Gastrocnemius medialis (tissue), 4 donors: ENCODE results near the gene ANKMY1. TPM values are rescaled to one million over a fixed set of nuclear protein-coding genes. Genes with fewer than 3 reads are reported as not detected.

ENCODE experiments used
- ATAC-seq, 2 donors: fragments of 150-250 bp; one replicate each; pipeline ENCODE4 v1.9.1; 2016
- DNase-seq, 2 donors: peaks; one replicate each; pipeline ENCODE4 v3.0.0-alpha.2; 2019
- H3K27ac ChIP-seq, 4 donors: fragments of 200-600 bp; sonication (generic); 1 replicate in 1 of 4; 2 replicates in 3 of 4; pipeline ENCODE4 v1.5.1; 2016 to 2018; ENCODE audit warnings: mild to moderate bottlenecking in 2 of 4, moderate library complexity in 1 of 4
- H3K27me3 ChIP-seq, 3 donors: fragments of 200-600 bp; sonication (generic) in 2 of 3; 1 replicate in 1 of 3; 2 replicates in 2 of 3; pipeline versions ENCODE4 v1.5.1 to v1.6.0; 2016 to 2019; ENCODE audit warnings: mild to moderate bottlenecking in 1 of 3, moderate library complexity in 1 of 3
- H3K36me3 ChIP-seq, 2 donors: fragments of 200-600 bp; sonication (generic) in 1 of 2; one replicate each; pipeline ENCODE4 v1.5.1; 2017 to 2018
- H3K4me1 ChIP-seq, 2 donors: fragments of 200-600 bp; sonication (generic) in 1 of 2; one replicate each; pipeline ENCODE4 v1.5.1; 2016 to 2017; ENCODE audit warnings: mild to moderate bottlenecking in 2 of 2
- H3K4me3 ChIP-seq, 4 donors: fragments of 200-600 bp; sonication (generic) in 3 of 4; 1 replicate in 1 of 4; 2 replicates in 3 of 4; pipeline ENCODE4 v1.5.1; 2016 to 2019; ENCODE audit warnings: mild to moderate bottlenecking in 2 of 4
- H3K9me3 ChIP-seq, 3 donors: fragments of 200-600 bp; sonication (generic) in 2 of 3; 1 replicate in 1 of 3; 2 replicates in 2 of 3; pipeline ENCODE4 v1.5.1; 2016 to 2019
- CTCF ChIP-seq, 5 experiments: fragments of 450-650 bp in 3 of 5; fragments of 200-600 bp in 2 of 5; sonication (generic) in 2 of 5; IDR thresholded peaks in 4 of 5; conservative IDR thresholded peaks in 1 of 5; 1 replicate in 4 of 5; 2 replicates in 1 of 5; pipeline ENCODE4 v1.5.1; 2016 to 2019; ENCODE audit warnings: antibody characterized with exemption in 5 of 5, mild to moderate bottlenecking in 3 of 5, moderate library complexity in 3 of 5
- POLR2A ChIP-seq, 2 donors: fragments of 450-650 bp; IDR thresholded peaks; one replicate each; pipeline ENCODE4 v1.6.1; 2017; ENCODE audit warnings: antibody characterized with exemption in 2 of 2, mild to moderate bottlenecking in 2 of 2, moderate library complexity in 2 of 2
- in situ Hi-C, 4 donors: fragments of 200-750 bp; cut with MboI; loops; one replicate each; pipeline versions ENCODE4 v1.15.0 to v1.8.0; 2017; ENCODE audit warnings: low sequenced_read_pairs in 4 of 4
- intact Hi-C: fragments of 100-400 bp; cut with DNase I; formaldehyde crosslinking; loops from one replicate; pipeline ENCODE4 v1.15.1; 2023; ENCODE audit warnings: low total_unique reads
- total RNA-seq, 4 donors: library from RNA; depleted of rRNA; stranded (reverse); fragments of >200 nt; gene quantifications; one replicate each; pipeline versions ENCODE4 v1.1.0 to v1.2.3, GENCODE V29; 2016

Gene ANKMY1
- total RNA-seq, 4 donors from 2014 or later = 3.3 to 9.0 (median 5.6) TPM

DNA sequence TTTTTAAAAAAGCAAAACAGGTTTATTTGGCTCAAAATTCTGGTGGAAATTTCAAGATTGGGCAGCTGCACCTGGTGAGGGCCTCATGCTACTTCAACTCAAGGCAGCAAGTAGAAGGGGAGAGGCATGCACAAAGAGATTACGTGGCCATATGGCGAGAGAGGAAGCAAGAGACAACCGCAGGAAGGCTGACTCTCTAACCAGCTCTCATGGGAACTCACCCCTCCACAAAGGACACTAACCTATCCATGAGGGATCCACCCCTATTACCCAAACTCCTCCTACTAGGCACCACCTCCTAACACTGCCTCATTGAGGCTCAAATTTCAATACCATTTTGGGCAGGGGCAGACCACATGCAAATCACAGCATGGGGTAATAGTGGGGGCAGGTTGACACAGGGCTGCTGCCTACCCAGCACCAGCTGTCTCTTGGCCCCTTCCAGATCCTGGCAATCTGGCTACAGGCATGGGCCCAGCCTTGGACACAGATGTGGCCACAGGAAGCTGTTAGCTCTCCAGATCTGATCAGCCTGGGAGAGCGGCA lies 26.8 kb upstream of the ANKMY1 start:
- Histone ChIP-seq H3K36me3 (no peaks in the 10 kb centered on the region), H3K9me3 (no peaks in the 10 kb centered on the region), H3K27ac (peak overlapping the region; percentile 91 to 98 (median 96)), H3K4me1 (peaks cover 32 to 39% of the 10 kb centered on the region in 2 donors), H3K4me3 (peak overlapping the region; percentile 74 to 98 (median 92)), H3K27me3 (no peaks in the 10 kb centered on the region)
- intact Hi-C loops (loop anchor here (5.0 to 10.0 kb wide), 4 partner anchors 250 to 1050 kb away; partner anchors contain the start of genes ATG4B, NDUFA10, SNED1 and THAP4), in situ Hi-C loops (no loop called here)
- DNase-seq (peak in 1 of 2 donors; percentile 68), ATAC-seq (peak in 1 of 2 donors; percentile 22)
- TF ChIP-seq CTCF (IDR thresholded peaks at IDR 0.05 in 4 of 5, conservative IDR thresholded peaks at IDR 0.05 in 1 of 5) (no peak), POLR2A (IDR thresholded peaks at IDR 0.05) (peak in 1 of 2 donors; percentile 31)

DNA sequence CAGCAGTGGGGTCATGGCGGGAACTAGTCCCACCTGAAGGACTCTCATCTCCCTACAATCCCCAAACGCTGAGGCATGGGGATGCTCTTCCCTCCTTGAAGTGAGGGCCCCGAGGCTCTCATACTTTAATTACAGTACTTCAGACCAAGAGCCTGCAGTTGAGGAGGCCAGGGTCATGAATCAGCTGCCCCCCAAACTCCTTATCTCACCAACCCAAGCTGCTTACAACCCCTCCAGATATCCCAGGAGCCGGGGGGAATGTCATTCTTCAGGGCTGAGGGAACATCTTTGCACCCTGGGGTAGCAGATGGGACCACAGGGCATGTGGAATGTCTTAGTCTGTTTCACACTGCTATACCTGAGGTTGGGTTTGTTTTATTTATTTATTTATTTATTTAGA lies 26.0 kb upstream of the ANKMY1 start:
- H3K27me3 ChIP-seq = no peaks in the 10 kb centered on the region
- in situ Hi-C loops = no loop called here
- H3K36me3 ChIP-seq = no peaks in the 10 kb centered on the region
- ATAC-seq (no peak), DNase-seq (no peak)
- H3K4me3 ChIP-seq = no peak overlapping the region
- H3K9me3 ChIP-seq = no peaks in the 10 kb centered on the region
- intact Hi-C loops = loop anchor here (10.0 kb wide), 3 partner anchors 251 to 1051 kb away; partner anchors contain the start of genes ATG4B, NDUFA10 and THAP4
- H3K4me1 ChIP-seq = peaks cover 32 to 39% of the 10 kb centered on the region in 2 donors
- no peak for TF ChIP-seq POLR2A (IDR thresholded peaks at IDR 0.05)
- TF ChIP-seq CTCF (IDR thresholded peaks at IDR 0.05 in 4 of 5, conservative IDR thresholded peaks at IDR 0.05 in 1 of 5) = no peak
- H3K27ac ChIP-seq = no peak overlapping the region

GRCh38 chr2:240582781-240583180 lies 25.0 kb upstream of the ANKMY1 start:
- TF ChIP-seq POLR2A (IDR thresholded peaks at IDR 0.05) (no peak), CTCF (IDR thresholded peaks at IDR 0.05 in 4 of 5, conservative IDR thresholded peaks at IDR 0.05 in 1 of 5) (no peak)
- H3K36me3 ChIP-seq = peaks cover 0 to 5% of the 10 kb centered on the region in 2 donors
- intact Hi-C loops = loop anchor here (10.0 kb wide), 3 partner anchors 252 to 1052 kb away; partner anchors contain the start of genes ATG4B, NDUFA10 and THAP4
- DNase-seq (no peak), ATAC-seq (no peak)
- H3K4me1 ChIP-seq = peaks cover 25 to 32% of the 10 kb centered on the region in 2 donors
- in situ Hi-C loops = no loop called here
- H3K27ac ChIP-seq = no peak overlapping the region
- H3K4me3 ChIP-seq = no peak overlapping the region
- no peaks in the 10 kb centered on the region for H3K9me3 ChIP-seq
- no peaks in the 10 kb centered on the region for H3K27me3 ChIP-seq

GRCh38 chr2:240581811-240582210 lies 24.0 kb upstream of the ANKMY1 start:
- TF ChIP-seq CTCF (IDR thresholded peaks at IDR 0.05 in 4 of 5, conservative IDR thresholded peaks at IDR 0.05 in 1 of 5) = no peak
- TF ChIP-seq POLR2A (IDR thresholded peaks at IDR 0.05) = no peak
- no peaks in the 10 kb centered on the region for H3K27me3 ChIP-seq
- in situ Hi-C loops (no loop called here), intact Hi-C loops (loop anchor here (10.0 kb wide), 3 partner anchors 253 to 1053 kb away; partner anchors contain the start of genes ATG4B, NDUFA10 and THAP4)
- H3K4me3 ChIP-seq = no peak overlapping the region
- DNase-seq (no peak), ATAC-seq (no peak)
- no peak overlapping the region for H3K27ac ChIP-seq
- H3K36me3 ChIP-seq = peaks cover 0 to 12% of the 10 kb centered on the region in 2 donors
- H3K4me1 ChIP-seq = peaks cover 18 to 23% of the 10 kb centered on the region in 2 donors
- H3K9me3 ChIP-seq = no peaks in the 10 kb centered on the region
